Panc1 (cell line): ENCODE measurements around the gene DRGX. TPM values are rescaled to one million over a fixed set of nuclear protein-coding genes. Genes with fewer than 3 reads are reported as not detected.

Source experiments
- ATAC-seq: fragments of 200-7000 bp; cut with Tn5 transposase; 2 replicates; pipeline ENCODE4 v1.9.1; 2020; ENCODE audit warnings: mild to moderate bottlenecking, moderate library complexity
- BruUV-seq: library from RNA; stranded (reverse); fragments of 400-500 nt; replicated peaks from 2 replicates; lab custom pipeline; 2021; lab: Mats Ljungman, UMichigan
- CTCF ChIA-PET: fragments of 300-600 bp; sonication (Branson Sonifier 250); formaldehyde crosslinking; loops from one replicate; lab custom pipeline; 2022; ENCODE audit warnings: antibody characterized with exemption; lab: Charles Lee
- POLR2A ChIA-PET: fragments of 300-600 bp; sonication (Branson Sonifier 250); formaldehyde crosslinking; loops from one replicate; lab custom pipeline; 2022; ENCODE audit warnings: antibody characterized with exemption; lab: Charles Lee
- DNase-seq: peaks from one replicate; pipeline ENCODE4 v3.0.0-alpha.2; 2010; ENCODE audit warnings: low read depth, low spot score
- H3K27ac ChIP-seq: 2 replicates; pipeline ENCODE4 v1.5.1; 2011; ENCODE audit warnings: mild to moderate bottlenecking, low read length, inconsistent platforms
- H3K27me3 ChIP-seq: fragments of 200-500 bp; sonication (Bioruptor generic); 2 replicates; pipeline ENCODE4 v1.6.0; 2014; ENCODE audit warnings: low read length, inconsistent platforms; ENCODE audit not compliant: control insufficient read depth, insufficient read depth
- H3K36me3 ChIP-seq: fragments of 200-500 bp; sonication (Bioruptor generic); 2 replicates; pipeline ENCODE4 v1.5.1; 2014; ENCODE audit warnings: inconsistent platforms, mild to moderate bottlenecking, low read length, moderate library complexity; ENCODE audit not compliant: control insufficient read depth, insufficient read depth
- H3K4me1 ChIP-seq: 2 replicates; pipeline ENCODE4 v1.5.1; 2011; ENCODE audit warnings: inconsistent platforms, mild to moderate bottlenecking, low read length, moderate library complexity; ENCODE audit not compliant: control insufficient read depth, insufficient read depth
- H3K4me3 ChIP-seq, 2 experiments: 2 replicates each; pipeline ENCODE4 v1.5.1; 2011 to 2012; ENCODE audit warnings: low read depth in 2 of 2, low read length in 2 of 2, mild to moderate bottlenecking in 2 of 2, inconsistent platforms in 1 of 2, moderate library complexity in 1 of 2
- H3K9me3 ChIP-seq: fragments of 200-500 bp; sonication (Bioruptor generic); 2 replicates; pipeline ENCODE4 v1.5.1; 2014; ENCODE audit warnings: low read depth, mild to moderate bottlenecking, inconsistent platforms, low read length, moderate library complexity; ENCODE audit not compliant: control insufficient read depth, insufficient read depth
- CTCF ChIP-seq: fragments of 450-650 bp; IDR thresholded peaks from 2 replicates; pipeline ENCODE4 v1.5.1; 2017; ENCODE audit warnings: mild to moderate bottlenecking
- POLR2AphosphoS5 ChIP-seq: IDR thresholded peaks from 2 replicates; pipeline ENCODE4 v1.6.1; 2012; ENCODE audit warnings: mild to moderate bottlenecking, low read depth, low read length, moderate library complexity
- REST ChIP-seq, 2 experiments: IDR thresholded peaks; 2 replicates each; pipeline ENCODE4 v1.6.1; 2011 to 2012; ENCODE audit warnings: low read depth in 2 of 2, control low read depth in 1 of 2, low read length in 1 of 2, mild to moderate bottlenecking in 1 of 2, moderate library complexity in 1 of 2; ENCODE audit not compliant: insufficient read depth in 1 of 2
- SIN3A ChIP-seq: IDR thresholded peaks from 2 replicates; pipeline ENCODE4 v1.6.1; 2012; ENCODE audit warnings: low read depth, mild to moderate bottlenecking, low read length, moderate library complexity, borderline replicate concordance; ENCODE audit not compliant: insufficient read depth
- TCF7L2 ChIP-seq: IDR thresholded peaks from 2 replicates; pipeline ENCODE4 v1.6.1; 2011; ENCODE audit warnings: mild to moderate bottlenecking, low read depth, low read length, inconsistent platforms
- in situ Hi-C: cut with HindIII; loops from 2 replicates; pipeline ENCODE4 v1.10.0; 2016; ENCODE audit warnings: low sequenced_read_pairs, low pct_unique_long_range_greater_than_20kb
- intact Hi-C: fragments of 100-400 bp; cut with micrococcal nuclease; formaldehyde crosslinking; loops from one replicate; pipeline ENCODE4 v1.10.0; 2022; ENCODE audit not compliant: unreplicated experiment
- total RNA-seq: library from RNA; stranded (reverse); gene quantifications from one replicate; pipeline ENCODE4 v1.2.1, GENCODE V29; 2021; ENCODE audit not compliant: unreplicated experiment

Gene DRGX
- total RNA-seq, 1 experiment from 2014 or later: 0.15 TPM

GRCh38 chr10:49394933-49395740 is 752 bp downstream of the DRGX start:
- ATAC-seq: peak; percentile 74
- BruUV-seq: no TSS peak
- peak overlapping the region; percentile 26 to 30 for H3K4me3 ChIP-seq

More at GRCh38 chr10:49394933-49395740, 752 bp downstream of the DRGX start:
- DNase-seq: no peak
- CTCF ChIA-PET: interaction anchor here (1.8 kb wide), 1 partner anchor 12 kb away, joined by 4 read pairs; no protein-coding TSS in a partner anchor
- in situ Hi-C loops: no loop called here
- POLR2A ChIA-PET: no interaction called here
- no peaks in the 10 kb centered on the region; the same call in 1 of the 2 replicates for H3K4me1 ChIP-seq
- no peak for TF ChIP-seq POLR2AphosphoS5
- TF ChIP-seq REST (IDR thresholded peaks at IDR 0.05; ENCODE audit: insufficient read depth in 1 of 2, low read depth in 2 of 2, low read length in 1 of 2): no peak
- TF ChIP-seq CTCF: no peak; the same call in 1 of the 2 replicates
- no peak for TF ChIP-seq TCF7L2
- TF ChIP-seq SIN3A: no peak
- peaks cover 50% of the 10 kb centered on the region for H3K27me3 ChIP-seq
- no peak overlapping the region for H3K27ac ChIP-seq
- intact Hi-C loops: loop anchor here (10.0 kb wide), 1 partner anchor 410 kb away; no protein-coding TSS in a partner anchor
- H3K36me3 ChIP-seq: no peaks in the 10 kb centered on the region
- no peaks in the 10 kb centered on the region for H3K9me3 ChIP-seq
